Common myeloid progenitor, CD34-positive (primary cell): Measurements from ENCODE around the gene ARHGEF4.

ENCODE experiments used
- CTCF ChIA-PET: fragments of 350-600 bp; sonication (Branson Sonifier 250); formaldehyde crosslinking; loops from one replicate; lab custom pipeline; 2021; ENCODE audit warnings: antibody characterized with exemption; lab: Charles Lee
- POLR2A ChIA-PET: fragments of 350-600 bp; sonication (Branson Sonifier 250); formaldehyde crosslinking; loops from one replicate; lab custom pipeline; 2021; ENCODE audit warnings: antibody characterized with exemption; lab: Charles Lee
- DNase-seq, 3 donors: peaks; one replicate each; pipeline versions ENCODE4 v3.0.0 to v3.0.0-alpha.2; 2013
- H3K27ac ChIP-seq, 2 experiments: 1 replicate in 1 of 2; 2 replicates in 1 of 2; pipeline ENCODE4 v1.7.0; 2013; ENCODE audit warnings: inconsistent platforms in 2 of 2, low read length in 2 of 2, mild to moderate bottlenecking in 2 of 2, low read depth in 1 of 2, moderate library complexity in 1 of 2; ENCODE audit not compliant: severe bottlenecking in 2 of 2, insufficient read depth in 1 of 2, poor library complexity in 1 of 2
- H3K27me3 ChIP-seq, 5 experiments: replicated peaks in 2 of 5; 1 replicate in 3 of 5; 2 replicates in 2 of 5; pipeline versions ENCODE4 v1.6.1 to v1.7.0; 2013; ENCODE audit warnings: low read length in 4 of 5, mild to moderate bottlenecking in 2 of 5, moderate library complexity in 2 of 5, inconsistent platforms in 1 of 5; ENCODE audit not compliant: insufficient read depth in 5 of 5, control insufficient read depth in 4 of 5
- H3K36me3 ChIP-seq, 4 experiments: 1 replicate in 2 of 4; 2 replicates in 2 of 4; pipeline versions ENCODE4 v1.6.1 to v1.7.0; 2013; ENCODE audit warnings: low read length in 3 of 4, control low read depth in 1 of 4, mild to moderate bottlenecking in 1 of 4; ENCODE audit not compliant: control insufficient read depth in 4 of 4, insufficient read depth in 4 of 4
- H3K4me1 ChIP-seq, 4 experiments: 1 replicate in 3 of 4; 2 replicates in 1 of 4; pipeline versions ENCODE4 v1.6.1 to v1.7.1; 2013; ENCODE audit warnings: low read length in 3 of 4, mild to moderate bottlenecking in 3 of 4, control low read depth in 1 of 4, inconsistent platforms in 1 of 4, moderate library complexity in 1 of 4; ENCODE audit not compliant: control insufficient read depth in 4 of 4, insufficient read depth in 4 of 4; ENCODE audit errors: control extremely low read depth in 1 of 4
- H3K4me3 ChIP-seq, 7 experiments: 1 replicate in 4 of 7; 2 replicates in 3 of 7; pipeline versions ENCODE4 v1.5.1 to v1.7.0; 2013; ENCODE audit warnings: mild to moderate bottlenecking in 7 of 7, low read length in 6 of 7, moderate library complexity in 6 of 7, inconsistent platforms in 2 of 7, low read depth in 2 of 7, control low read depth in 1 of 7; ENCODE audit not compliant: insufficient read depth in 4 of 7, control insufficient read depth in 1 of 7; ENCODE audit errors: extremely low read depth in 1 of 7
- H3K9me3 ChIP-seq, 5 experiments: 1 replicate in 4 of 5; 2 replicates in 1 of 5; pipeline versions ENCODE4 v1.6.1 to v1.7.1; 2013; ENCODE audit warnings: low read length in 4 of 5, mild to moderate bottlenecking in 2 of 5, inconsistent platforms in 1 of 5, low read depth in 1 of 5, moderate library complexity in 1 of 5; ENCODE audit not compliant: control insufficient read depth in 4 of 5, insufficient read depth in 2 of 5; ENCODE audit errors: control extremely low read depth in 1 of 5
- WGBS: methylation state at CpG from one replicate; pipeline ENCODE4 v1.1.5; 2013; ENCODE audit not compliant: insufficient coverage; 5-methylcytosine and 5-hydroxymethylcytosine counted together

Gene ARHGEF4

GRCh38 chr2:130846686-130847375, 10.1 kb downstream of the ARHGEF4 start:
- no peak overlapping the region for H3K4me3 ChIP-seq
- ChIA-PET POLR2A (no interaction called here), CTCF (no interaction called here)
- no peak for DNase-seq
- H3K36me3 ChIP-seq, result no peaks in the 10 kb centered on the region
- no peak overlapping the region for H3K27ac ChIP-seq
- 93% methylated on average over 17 of the region's 18 CpGs for WGBS
- H3K9me3 ChIP-seq, result no peaks in the 10 kb centered on the region
- H3K4me1 ChIP-seq, result no peaks in the 10 kb centered on the region
- H3K27me3 ChIP-seq, result peaks cover 0 to 34% (median 5%) of the 10 kb centered on the region in 5 experiments

- no peaks in the 10 kb centered on the region for H3K4me1 ChIP-seq
- peaks cover 0 to 30% (median 3%) of the 10 kb centered on the region in 5 experiments for H3K27me3 ChIP-seq
- H3K27ac ChIP-seq, result no peak overlapping the region
- no peak for DNase-seq
- ChIA-PET CTCF (interaction anchor here (1.2 kb wide), 1 partner anchor 50 kb away, joined by 5 read pairs; no protein-coding TSS in a partner anchor), POLR2A (no interaction called here)
- H3K9me3 ChIP-seq, result no peaks in the 10 kb centered on the region
- no peaks in the 10 kb centered on the region for H3K36me3 ChIP-seq
- H3K4me3 ChIP-seq, result no peak overlapping the region
- 95% methylated on average over 18 of the region's 19 CpGs for WGBS
Measured at GRCh38 chr2:130847776-130848525, 11.2 kb downstream of the ARHGEF4 start.

GRCh38 chr2:130848526-130849210, 12.0 kb downstream of the ARHGEF4 start:
- Histone ChIP-seq H3K36me3 (no peaks in the 10 kb centered on the region), H3K4me1 (no peaks in the 10 kb centered on the region), H3K9me3 (no peaks in the 10 kb centered on the region), H3K27ac (no peak overlapping the region), H3K27me3 (peaks cover 0 to 23% (median 3%) of the 10 kb centered on the region in 5 experiments), H3K4me3 (no peak overlapping the region)
- no peak for DNase-seq
- ChIA-PET POLR2A (no interaction called here), CTCF (interaction anchor here (1.2 kb wide), 1 partner anchor 51 kb away, joined by 5 read pairs; no protein-coding TSS in a partner anchor)
- 93% methylated on average over 7 of the region's 12 CpGs for WGBS

- POLR2A ChIA-PET, result no interaction called here
- Histone ChIP-seq H3K4me3 (no peak overlapping the region), H3K36me3 (no peaks in the 10 kb centered on the region), H3K27ac (no peak overlapping the region), H3K27me3 (peaks cover 0 to 14% (median 0%) of the 10 kb centered on the region in 5 experiments), H3K4me1 (no peaks in the 10 kb centered on the region), H3K9me3 (no peaks in the 10 kb centered on the region)
- 69% methylated on average over 5 of the region's 10 CpGs for WGBS
- no peak for DNase-seq
- CTCF ChIA-PET, result interaction anchor here (4.9 kb wide), 1 partner anchor 24 kb away, joined by 22 read pairs; no protein-coding TSS in a partner anchor
Measured at GRCh38 chr2:130849896-130850787, 13.4 kb downstream of the ARHGEF4 start.

- 94% methylated on average over 19 of the region's 26 CpGs for WGBS
- H3K27me3 ChIP-seq, result peaks cover 0 to 14% (median 0%) of the 10 kb centered on the region in 5 experiments
- H3K9me3 ChIP-seq, result no peaks in the 10 kb centered on the region
- H3K4me1 ChIP-seq, result no peaks in the 10 kb centered on the region
- ChIA-PET POLR2A (no interaction called here), CTCF (interaction anchor here (4.9 kb wide), 1 partner anchor 23 kb away, joined by 22 read pairs; no protein-coding TSS in a partner anchor)
- H3K36me3 ChIP-seq, result no peaks in the 10 kb centered on the region
- H3K4me3 ChIP-seq, result no peak overlapping the region
- H3K27ac ChIP-seq, result no peak overlapping the region
- DNase-seq, result no peak
Measured at GRCh38 chr2:130850788-130851623, 14.3 kb downstream of the ARHGEF4 start.
